HCT116 (cell line): Measurements from ENCODE around the gene ABL2. TPM values are rescaled to one million over a fixed set of nuclear protein-coding genes. Genes with fewer than 3 reads are reported as not detected.

Experiments used
- ATAC-seq: fragments of 200-7000 bp; cut with Tn5 transposase; 2 replicates; pipeline ENCODE4 v1.9.1; 2020; ENCODE audit warnings: mild to moderate bottlenecking, moderate library complexity
- BruUV-seq: library from RNA; stranded (reverse); fragments of 400-500 nt; replicated peaks from 2 replicates; lab custom pipeline; 2021; lab: Mats Ljungman, UMichigan
- CTCF ChIA-PET: fragments of 300-600 bp; sonication (Branson Sonifier 250); formaldehyde crosslinking; loops from one replicate; lab custom pipeline; 2021; ENCODE audit warnings: antibody characterized with exemption; lab: Charles Lee
- POLR2A ChIA-PET: fragments of 300-600, 350-600 bp; sonication (Branson Sonifier 250); formaldehyde crosslinking; loops from one replicate; lab custom pipeline; 2021; ENCODE audit warnings: antibody characterized with exemption; lab: Charles Lee
- RAD21 ChIA-PET, 2 experiments: fragments of 300-600 bp; sonication (Branson Sonifier 250); formaldehyde crosslinking; loops; one replicate each; lab custom pipeline; 2023; ENCODE audit warnings: low total read pairs in 2 of 2; ENCODE audit not compliant: uncharacterized antibody in 2 of 2, unreplicated experiment in 2 of 2, low non-redundant PET in 1 of 2; lab: Charles Lee
- DNase-seq: peaks from one replicate; pipeline ENCODE4 v3.0.0-alpha.2; 2010; ENCODE audit warnings: low read depth, low spot score
- H2AFZ ChIP-seq: fragments of 200-600 bp; shearing (Covaris generic), sonication (generic); 2 replicates; pipeline ENCODE4 v1.6.1; 2017; ENCODE audit warnings: low read depth, mixed run types, mixed read lengths, antibody characterized with exemption, low read length; ENCODE audit not compliant: poor library complexity, severe bottlenecking
- H3K27ac ChIP-seq: 2 replicates; pipeline ENCODE4 v1.5.1; 2012; ENCODE audit warnings: low read depth, low read length
- H3K27me3 ChIP-seq: fragments of 200-600 bp; sonication (generic); 2 replicates; pipeline ENCODE4 v1.6.1; 2016; ENCODE audit warnings: mixed run types, low read length, mixed read lengths; ENCODE audit not compliant: insufficient read depth
- H3K36me3 ChIP-seq, 2 experiments: fragments of 200-500 bp in 1 of 2; fragments of 200-600 bp in 1 of 2; sonication (Bioruptor generic) in 1 of 2; sonication (generic) in 1 of 2; 2 replicates each; pipeline versions ENCODE4 v1.5.1 to v1.6.1; 2014 to 2016; ENCODE audit warnings: low read length in 2 of 2, inconsistent platforms in 1 of 2, mixed read lengths in 1 of 2, mixed run types in 1 of 2; ENCODE audit not compliant: insufficient read depth in 2 of 2, control insufficient read depth in 1 of 2
- H3K4me1 ChIP-seq, 2 experiments: fragments of 200-600 bp in 1 of 2; sonication (generic) in 1 of 2; 2 replicates each; pipeline versions ENCODE4 v1.5.1 to v1.6.1; 2012 to 2017; ENCODE audit warnings: low read length in 2 of 2, inconsistent platforms in 1 of 2, mild to moderate bottlenecking in 1 of 2, mixed read lengths in 1 of 2, mixed run types in 1 of 2, moderate library complexity in 1 of 2; ENCODE audit not compliant: insufficient read depth in 2 of 2, control insufficient read depth in 1 of 2
- H3K4me2 ChIP-seq: fragments of 200-600 bp; sonication (generic); 2 replicates; pipeline ENCODE4 v1.6.1; 2017; ENCODE audit warnings: mixed run types, low read length, mixed read lengths
- H3K4me3 ChIP-seq, 2 experiments: fragments of 200-600 bp in 1 of 2; sonication (generic) in 1 of 2; replicated peaks in 1 of 2; 2 replicates each; pipeline ENCODE4 v1.5.1; 2011 to 2016; ENCODE audit warnings: low read length in 2 of 2, control low read depth in 1 of 2, low read depth in 1 of 2, mild to moderate bottlenecking in 1 of 2, mixed read lengths in 1 of 2, mixed run types in 1 of 2
- H3K79me2 ChIP-seq: fragments of 200-600 bp; sonication (generic); 2 replicates; pipeline ENCODE4 v1.6.1; 2017; ENCODE audit warnings: mild to moderate bottlenecking, mixed run types, low read length, moderate library complexity, mixed read lengths; ENCODE audit not compliant: insufficient read depth
- H3K9ac ChIP-seq: fragments of 200-600 bp; sonication (generic); 2 replicates; pipeline ENCODE4 v1.6.1; 2016; ENCODE audit warnings: low read length, mixed read lengths
- H3K9me2 ChIP-seq: fragments of 200-600 bp; sonication (generic), shearing (Covaris generic); 2 replicates; pipeline ENCODE4 v1.6.1; 2017; ENCODE audit warnings: mixed run types, mild to moderate bottlenecking, moderate library complexity; ENCODE audit not compliant: insufficient read depth
- H3K9me3 ChIP-seq, 2 experiments: fragments of 200-500 bp in 1 of 2; fragments of 200-600 bp in 1 of 2; sonication (Bioruptor generic) in 1 of 2; sonication (generic) in 1 of 2; 2 replicates each; pipeline ENCODE4 v1.6.1; 2014 to 2017; ENCODE audit warnings: low read length in 2 of 2, mixed read lengths in 2 of 2, inconsistent platforms in 1 of 2, low read depth in 1 of 2, mild to moderate bottlenecking in 1 of 2, mixed run types in 1 of 2, moderate library complexity in 1 of 2; ENCODE audit not compliant: control insufficient read depth in 1 of 2, insufficient read depth in 1 of 2
- H4K20me1 ChIP-seq: fragments of 200-600 bp; sonication (generic), shearing (Covaris generic); 2 replicates; pipeline ENCODE4 v1.6.1; 2017; ENCODE audit warnings: mixed run types, mild to moderate bottlenecking, moderate library complexity; ENCODE audit not compliant: insufficient read depth
- EZH2 ChIP-seq: fragments of 200-600 bp; sonication (generic); IDR thresholded peaks from 2 replicates; pipeline ENCODE4 v1.6.1; 2017; ENCODE audit warnings: antibody characterized with exemption, mixed run types
- JUND ChIP-seq: IDR thresholded peaks from 2 replicates; pipeline ENCODE4 v1.6.1; 2012
- POLR2A ChIP-seq: IDR thresholded peaks from 2 replicates; pipeline ENCODE4 v1.7.0; 2011; ENCODE audit warnings: borderline replicate concordance; ENCODE audit not compliant: insufficient read depth, insufficient read length; ENCODE audit errors: extremely low read depth
- RAD21 ChIP-seq: IDR thresholded peaks from 2 replicates; pipeline ENCODE4 v1.6.1; 2012; ENCODE audit warnings: low read depth, mild to moderate bottlenecking
- TCF7L2 ChIP-seq: IDR thresholded peaks from 2 replicates; pipeline ENCODE4 v1.7.0; 2011; ENCODE audit warnings: borderline replicate concordance, inconsistent platforms; ENCODE audit not compliant: insufficient read depth, insufficient read length; ENCODE audit errors: extremely low read depth
- YY1 ChIP-seq: IDR thresholded peaks from 2 replicates; pipeline ENCODE4 v1.6.1; 2011; ENCODE audit warnings: low read length, low read depth, moderate library complexity, mild to moderate bottlenecking; ENCODE audit not compliant: insufficient replicate concordance; ENCODE audit errors: extremely low read depth
- ZFX ChIP-seq: fragments of 450-650 bp; IDR thresholded peaks from 2 replicates; pipeline ENCODE4 v1.6.1; 2017
- ZNF274 ChIP-seq: fragments of 200-500 bp; sonication (Bioruptor generic); IDR thresholded peaks from 2 replicates; pipeline ENCODE4 v1.6.1; 2014; ENCODE audit warnings: mild to moderate bottlenecking, low read depth, low read length, inconsistent platforms
- intact Hi-C: fragments of 100-400 bp; cut with micrococcal nuclease; formaldehyde crosslinking; loops from 2 replicates; pipeline ENCODE4 v1.10.0; 2022
- total RNA-seq: library from RNA; stranded (reverse); gene quantifications from one replicate; pipeline ENCODE4 v1.2.1, GENCODE V29; 2021; ENCODE audit not compliant: unreplicated experiment
- TF ChIP-seq, protein P1 (sequence below): IDR thresholded peaks from 2 replicates; pipeline ENCODE4 v1.6.1; 2012; ENCODE audit warnings: low read depth
- TF ChIP-seq, protein P2 (sequence below), 3 experiments: fragments of 200-600 bp in 1 of 3; sonication (generic) in 1 of 3; IDR thresholded peaks in 2 of 3; conservative IDR thresholded peaks in 1 of 3; 2 replicates each; pipeline ENCODE4 v1.5.1; 2012 to 2017; ENCODE audit warnings: low read depth in 2 of 3, low read length in 2 of 3, antibody characterized with exemption in 1 of 3, borderline replicate concordance in 1 of 3, control low read depth in 1 of 3, mild to moderate bottlenecking in 1 of 3, mixed read lengths in 1 of 3, mixed run types in 1 of 3, moderate library complexity in 1 of 3; ENCODE audit not compliant: insufficient read depth in 1 of 3
- TF ChIP-seq, protein P3 (sequence below): IDR thresholded peaks from 2 replicates; pipeline ENCODE4 v1.6.1; 2012

The ABL2 gene
- total RNA-seq, 1 experiment from 2014 or later = 22.9 TPM

DNA sequence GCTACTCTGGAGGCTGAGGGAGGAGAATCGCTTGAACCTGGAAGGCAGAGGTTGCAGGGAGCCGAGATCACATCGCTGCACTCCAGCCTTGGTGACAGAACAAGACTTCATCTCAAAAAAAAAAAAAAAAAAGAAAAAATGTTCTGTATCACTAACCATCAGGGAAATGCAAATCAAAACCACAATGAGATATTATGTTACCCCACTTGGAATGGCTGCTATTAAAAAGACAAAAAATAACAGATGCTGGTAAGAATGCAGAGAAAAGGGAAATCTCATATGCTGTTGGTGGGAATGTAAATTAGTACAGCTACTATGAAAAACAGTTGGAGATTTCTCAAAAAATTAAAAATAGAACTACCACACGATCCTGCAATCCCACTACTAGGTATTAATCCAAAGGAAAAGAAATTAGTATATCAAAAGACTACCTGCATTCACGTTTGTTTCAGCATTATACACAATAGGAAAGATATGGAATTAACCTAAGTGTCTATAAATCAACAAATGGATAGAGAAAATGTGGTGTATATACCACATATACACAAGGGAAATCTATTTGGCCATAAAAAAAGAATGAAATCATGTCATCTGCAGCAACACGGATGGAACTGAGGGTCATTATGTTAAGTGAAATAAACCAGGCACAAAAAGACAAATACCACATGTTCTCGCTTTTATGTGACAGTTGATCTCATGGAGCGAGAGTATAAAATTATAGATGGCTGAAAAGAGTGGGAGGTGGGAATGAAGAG is 62.6 kb downstream of the ABL2 start:
- H3K36me3 ChIP-seq = no peaks in the 10 kb centered on the region
- no peak overlapping the region for H2AFZ ChIP-seq
- H3K4me3 ChIP-seq = no peak overlapping the region
- no peaks in the 10 kb centered on the region for H3K27me3 ChIP-seq
- DNase-seq (no peak), ATAC-seq (no peak)
- peaks cover 9 to 13% of the 10 kb centered on the region in 2 experiments for H3K4me1 ChIP-seq
- H3K9me3 ChIP-seq = no peaks in the 10 kb centered on the region
- no TSS peak for BruUV-seq
- intact Hi-C loops = no loop called here
- H4K20me1 ChIP-seq = no peaks in the 10 kb centered on the region
- H3K79me2 ChIP-seq = peaks cover 64% of the 10 kb centered on the region
- TF ChIP-seq RAD21 (no peak), ZNF274 (no peak), JUND (no peak), TCF7L2 (no peak), POLR2A (no peak), ZFX (no peak), YY1 (no peak), EZH2 (no peak)
- TF ChIP-seq, protein P1, sequence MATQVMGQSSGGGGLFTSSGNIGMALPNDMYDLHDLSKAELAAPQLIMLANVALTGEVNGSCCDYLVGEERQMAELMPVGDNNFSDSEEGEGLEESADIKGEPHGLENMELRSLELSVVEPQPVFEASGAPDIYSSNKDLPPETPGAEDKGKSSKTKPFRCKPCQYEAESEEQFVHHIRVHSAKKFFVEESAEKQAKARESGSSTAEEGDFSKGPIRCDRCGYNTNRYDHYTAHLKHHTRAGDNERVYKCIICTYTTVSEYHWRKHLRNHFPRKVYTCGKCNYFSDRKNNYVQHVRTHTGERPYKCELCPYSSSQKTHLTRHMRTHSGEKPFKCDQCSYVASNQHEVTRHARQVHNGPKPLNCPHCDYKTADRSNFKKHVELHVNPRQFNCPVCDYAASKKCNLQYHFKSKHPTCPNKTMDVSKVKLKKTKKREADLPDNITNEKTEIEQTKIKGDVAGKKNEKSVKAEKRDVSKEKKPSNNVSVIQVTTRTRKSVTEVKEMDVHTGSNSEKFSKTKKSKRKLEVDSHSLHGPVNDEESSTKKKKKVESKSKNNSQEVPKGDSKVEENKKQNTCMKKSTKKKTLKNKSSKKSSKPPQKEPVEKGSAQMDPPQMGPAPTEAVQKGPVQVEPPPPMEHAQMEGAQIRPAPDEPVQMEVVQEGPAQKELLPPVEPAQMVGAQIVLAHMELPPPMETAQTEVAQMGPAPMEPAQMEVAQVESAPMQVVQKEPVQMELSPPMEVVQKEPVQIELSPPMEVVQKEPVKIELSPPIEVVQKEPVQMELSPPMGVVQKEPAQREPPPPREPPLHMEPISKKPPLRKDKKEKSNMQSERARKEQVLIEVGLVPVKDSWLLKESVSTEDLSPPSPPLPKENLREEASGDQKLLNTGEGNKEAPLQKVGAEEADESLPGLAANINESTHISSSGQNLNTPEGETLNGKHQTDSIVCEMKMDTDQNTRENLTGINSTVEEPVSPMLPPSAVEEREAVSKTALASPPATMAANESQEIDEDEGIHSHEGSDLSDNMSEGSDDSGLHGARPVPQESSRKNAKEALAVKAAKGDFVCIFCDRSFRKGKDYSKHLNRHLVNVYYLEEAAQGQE = no peak
- TF ChIP-seq, protein P2, sequence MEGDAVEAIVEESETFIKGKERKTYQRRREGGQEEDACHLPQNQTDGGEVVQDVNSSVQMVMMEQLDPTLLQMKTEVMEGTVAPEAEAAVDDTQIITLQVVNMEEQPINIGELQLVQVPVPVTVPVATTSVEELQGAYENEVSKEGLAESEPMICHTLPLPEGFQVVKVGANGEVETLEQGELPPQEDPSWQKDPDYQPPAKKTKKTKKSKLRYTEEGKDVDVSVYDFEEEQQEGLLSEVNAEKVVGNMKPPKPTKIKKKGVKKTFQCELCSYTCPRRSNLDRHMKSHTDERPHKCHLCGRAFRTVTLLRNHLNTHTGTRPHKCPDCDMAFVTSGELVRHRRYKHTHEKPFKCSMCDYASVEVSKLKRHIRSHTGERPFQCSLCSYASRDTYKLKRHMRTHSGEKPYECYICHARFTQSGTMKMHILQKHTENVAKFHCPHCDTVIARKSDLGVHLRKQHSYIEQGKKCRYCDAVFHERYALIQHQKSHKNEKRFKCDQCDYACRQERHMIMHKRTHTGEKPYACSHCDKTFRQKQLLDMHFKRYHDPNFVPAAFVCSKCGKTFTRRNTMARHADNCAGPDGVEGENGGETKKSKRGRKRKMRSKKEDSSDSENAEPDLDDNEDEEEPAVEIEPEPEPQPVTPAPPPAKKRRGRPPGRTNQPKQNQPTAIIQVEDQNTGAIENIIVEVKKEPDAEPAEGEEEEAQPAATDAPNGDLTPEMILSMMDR (IDR thresholded peaks at IDR 0.05 in 2 of 3, conservative IDR thresholded peaks at IDR 0.05 in 1 of 3; ENCODE audit: borderline replicate concordance in 1 of 3, insufficient read depth in 1 of 3, low read depth in 2 of 3, low read length in 2 of 3) = no peak
- TF ChIP-seq, protein P3, sequence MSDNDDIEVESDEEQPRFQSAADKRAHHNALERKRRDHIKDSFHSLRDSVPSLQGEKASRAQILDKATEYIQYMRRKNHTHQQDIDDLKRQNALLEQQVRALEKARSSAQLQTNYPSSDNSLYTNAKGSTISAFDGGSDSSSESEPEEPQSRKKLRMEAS = no peak
- TF ChIP-seq, all 23 proteins: peak for 0
- Histone ChIP-seq H3K27ac (no peak overlapping the region), H3K9ac (no peak overlapping the region), H3K9me2 (no peaks in the 10 kb centered on the region), H3K4me2 (no peak overlapping the region)
- RAD21 ChIA-PET = no interaction called here
- CTCF ChIA-PET = no interaction called here
- POLR2A ChIA-PET = no interaction called here
